Right atrium auricular region (tissue), 2 donors: ENCODE measurements around the gene BST1. TPM values are rescaled to one million over a fixed set of nuclear protein-coding genes. Genes with fewer than 3 reads are reported as not detected.

Experiments
- DNase-seq: peaks from one replicate; pipeline ENCODE4 v3.0.0-alpha.2; 2019; ENCODE audit warnings: low spot score
- H3K27ac ChIP-seq, 2 donors: fragments of 200-600 bp; sonication (generic); 1 replicate in 1 of 2; 2 replicates in 1 of 2; pipeline ENCODE4 v1.5.1; 2016 to 2019
- H3K27me3 ChIP-seq, 2 donors: fragments of 200-600 bp; sonication (generic); one replicate each; pipeline versions ENCODE4 v1.5.1 to v1.6.0; 2017 to 2019
- H3K36me3 ChIP-seq: fragments of 200-600 bp; sonication (generic); one replicate; pipeline ENCODE4 v1.5.1; 2016
- H3K4me1 ChIP-seq, 2 donors: fragments of 200-600 bp; sonication (generic); one replicate each; pipeline versions ENCODE4 v1.5.1 to v1.6.0; 2017 to 2019
- H3K4me3 ChIP-seq, 2 donors: fragments of 200-600 bp; sonication (generic); 1 replicate in 1 of 2; 2 replicates in 1 of 2; pipeline ENCODE4 v1.5.1; 2017 to 2019; ENCODE audit warnings: mild to moderate bottlenecking in 1 of 2, moderate library complexity in 1 of 2
- H3K9me3 ChIP-seq, 2 donors: fragments of 200-600 bp; sonication (generic); one replicate each; pipeline ENCODE4 v1.5.1; 2019
- CTCF ChIP-seq, 2 donors: fragments of 200-600 bp; sonication (generic); IDR thresholded peaks; one replicate each; pipeline ENCODE4 v1.5.1; 2019; ENCODE audit warnings: antibody characterized with exemption in 2 of 2
- total RNA-seq, 2 donors: library from RNA; depleted of rRNA; stranded (reverse); fragments of >200 nt; gene quantifications; one replicate each; pipeline ENCODE4 v1.1.0, GENCODE V29; 2016

Gene BST1
- total RNA-seq, 2 donors from 2014 or later: 9.5 to 10.2 TPM

- no peaks in the 10 kb centered on the region for H3K27me3 ChIP-seq
- no peak overlapping the region for H3K4me3 ChIP-seq
- no peak overlapping the region for H3K27ac ChIP-seq
- H3K9me3 ChIP-seq: no peaks in the 10 kb centered on the region
- no peak for DNase-seq
- no peaks in the 10 kb centered on the region for H3K4me1 ChIP-seq
- H3K36me3 ChIP-seq: no peaks in the 10 kb centered on the region
- TF ChIP-seq CTCF (IDR thresholded peaks at IDR 0.05): no peak
Observed at GRCh38 chr4:15673337-15673736, 29.5 kb upstream of the BST1 start.

- Histone ChIP-seq H3K36me3 (no peaks in the 10 kb centered on the region), H3K4me3 (no peak overlapping the region), H3K27me3 (no peaks in the 10 kb centered on the region), H3K4me1 (no peaks in the 10 kb centered on the region), H3K9me3 (no peaks in the 10 kb centered on the region), H3K27ac (no peak overlapping the region)
- TF ChIP-seq CTCF (IDR thresholded peaks at IDR 0.05): no peak
- DNase-seq: no peak
Observed at GRCh38 chr4:15674046-15674445, 28.8 kb upstream of the BST1 start.

- no peaks in the 10 kb centered on the region for H3K27me3 ChIP-seq
- H3K27ac ChIP-seq: no peak overlapping the region
- TF ChIP-seq CTCF (IDR thresholded peaks at IDR 0.05): no peak
- no peak overlapping the region for H3K4me3 ChIP-seq
- no peaks in the 10 kb centered on the region for H3K36me3 ChIP-seq
- no peaks in the 10 kb centered on the region for H3K9me3 ChIP-seq
- H3K4me1 ChIP-seq: no peaks in the 10 kb centered on the region
- DNase-seq: no peak
Observed at GRCh38 chr4:15674926-15675325, 27.9 kb upstream of the BST1 start.

- Histone ChIP-seq H3K36me3 (no peaks in the 10 kb centered on the region), H3K27ac (no peak overlapping the region), H3K4me3 (no peak overlapping the region), H3K4me1 (no peaks in the 10 kb centered on the region), H3K27me3 (no peaks in the 10 kb centered on the region), H3K9me3 (no peaks in the 10 kb centered on the region)
- TF ChIP-seq CTCF (IDR thresholded peaks at IDR 0.05): no peak
- no peak for DNase-seq
Observed at GRCh38 chr4:15675356-15675755, 27.5 kb upstream of the BST1 start.

- H3K36me3 ChIP-seq: no peaks in the 10 kb centered on the region
- H3K4me1 ChIP-seq: peaks cover 0 to 2% of the 10 kb centered on the region in 2 donors
- no peaks in the 10 kb centered on the region for H3K27me3 ChIP-seq
- no peak for TF ChIP-seq CTCF (IDR thresholded peaks at IDR 0.05)
- no peak overlapping the region for H3K27ac ChIP-seq
- H3K4me3 ChIP-seq: no peak overlapping the region
- no peak for DNase-seq
- H3K9me3 ChIP-seq: no peaks in the 10 kb centered on the region
Observed at GRCh38 chr4:15676039-15676438, 26.8 kb upstream of the BST1 start.

GRCh38 chr4:15676899-15677298 lies 26.0 kb upstream of the BST1 start:
- H3K27me3 ChIP-seq: no peaks in the 10 kb centered on the region
- H3K4me1 ChIP-seq: peaks cover 0 to 5% of the 10 kb centered on the region in 2 donors
- no peak overlapping the region for H3K4me3 ChIP-seq
- no peaks in the 10 kb centered on the region for H3K9me3 ChIP-seq
- DNase-seq: no peak
- no peak for TF ChIP-seq CTCF (IDR thresholded peaks at IDR 0.05)
- H3K27ac ChIP-seq: no peak overlapping the region
- H3K36me3 ChIP-seq: no peaks in the 10 kb centered on the region
